ENCODE measurements around the gene HADH.

GRCh38 chr4:108044951-108045686 is 55.4 kb downstream of the HADH start:
- TF ChIP-seq, protein P1, sequence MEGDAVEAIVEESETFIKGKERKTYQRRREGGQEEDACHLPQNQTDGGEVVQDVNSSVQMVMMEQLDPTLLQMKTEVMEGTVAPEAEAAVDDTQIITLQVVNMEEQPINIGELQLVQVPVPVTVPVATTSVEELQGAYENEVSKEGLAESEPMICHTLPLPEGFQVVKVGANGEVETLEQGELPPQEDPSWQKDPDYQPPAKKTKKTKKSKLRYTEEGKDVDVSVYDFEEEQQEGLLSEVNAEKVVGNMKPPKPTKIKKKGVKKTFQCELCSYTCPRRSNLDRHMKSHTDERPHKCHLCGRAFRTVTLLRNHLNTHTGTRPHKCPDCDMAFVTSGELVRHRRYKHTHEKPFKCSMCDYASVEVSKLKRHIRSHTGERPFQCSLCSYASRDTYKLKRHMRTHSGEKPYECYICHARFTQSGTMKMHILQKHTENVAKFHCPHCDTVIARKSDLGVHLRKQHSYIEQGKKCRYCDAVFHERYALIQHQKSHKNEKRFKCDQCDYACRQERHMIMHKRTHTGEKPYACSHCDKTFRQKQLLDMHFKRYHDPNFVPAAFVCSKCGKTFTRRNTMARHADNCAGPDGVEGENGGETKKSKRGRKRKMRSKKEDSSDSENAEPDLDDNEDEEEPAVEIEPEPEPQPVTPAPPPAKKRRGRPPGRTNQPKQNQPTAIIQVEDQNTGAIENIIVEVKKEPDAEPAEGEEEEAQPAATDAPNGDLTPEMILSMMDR (IDR thresholded peaks at IDR 0.05) = no peak
- no peak for TF ChIP-seq POLR2A (IDR thresholded peaks at IDR 0.05)

Measured in esophagus squamous epithelium (tissue), 4 donors.